CD4-positive, alpha-beta T cell treated with Interleukin-6 for 4 hours (primary cell): ENCODE results near the gene KRTAP9-2.
"Not testable (repeated sequence)": the region's sequence is repeated elsewhere in the genome, so short reads cannot be mapped to it uniquely, and the experiment has no call there.

ENCODE experiments used
- DNase-seq: peaks from one replicate; pipeline ENCODE4 v3.0.0-alpha.2; 2020; ENCODE audit warnings: mixed read lengths

KRTAP9-2 gene

GRCh38 chr17:41226598-41227095, at the start of gene KRTAP9-2:
TSS of gene KRTAP9-2 (plus strand) at chr17:41226648. CDS start at chr17:41226655, 7 bp downstream.
- DNase-seq: not testable (repeated sequence)

- no peak for DNase-seq
Measured at GRCh38 chr17:41176744-41177387, 49.6 kb upstream of the KRTAP9-2 start.

GRCh38 chr17:41177727-41178271, 48.6 kb upstream of the KRTAP9-2 start, which contains the start of gene KRTAP4-2:
TSS of gene KRTAP4-2 (minus strand) at chr17:41178221. CDS start at chr17:41178164, 57 bp downstream.
- no peak for DNase-seq

- no peak for DNase-seq
Measured at GRCh38 chr17:41178341-41178740, 48.1 kb upstream of the KRTAP9-2 start.

GRCh38 chr17:41178843-41179616, 47.4 kb upstream of the KRTAP9-2 start:
- no peak for DNase-seq

GRCh38 chr17:41184480-41184961, 41.9 kb upstream of the KRTAP9-2 start, which contains the start of gene KRTAP4-1:
TSS of gene KRTAP4-1 (minus strand) at chr17:41184911. CDS start at chr17:41184854, 57 bp downstream.
- DNase-seq: no peak

- DNase-seq: no peak
Measured at GRCh38 chr17:41185001-41185400, 41.4 kb upstream of the KRTAP9-2 start.

- DNase-seq: no peak
Measured at GRCh38 chr17:41186872-41187271, 39.6 kb upstream of the KRTAP9-2 start.

GRCh38 chr17:41189837-41190318, 36.6 kb upstream of the KRTAP9-2 start, which contains the start of gene KRTAP9-1:
TSS of gene KRTAP9-1 (plus strand) at chr17:41189887. CDS start at chr17:41189887, 0 bp downstream.
- DNase-seq: not testable (repeated sequence)

GRCh38 chr17:41190328-41190727, 36.1 kb upstream of the KRTAP9-2 start:
- DNase-seq: no peak

- DNase-seq: no peak
Measured at GRCh38 chr17:41196068-41196467, 30.4 kb upstream of the KRTAP9-2 start.

- no peak for DNase-seq
Measured at GRCh38 chr17:41199421-41200078, 26.9 kb upstream of the KRTAP9-2 start.

- DNase-seq: no peak
Measured at GRCh38 chr17:41211845-41212466, 14.5 kb upstream of the KRTAP9-2 start.

GRCh38 chr17:41212524-41213169, 13.8 kb upstream of the KRTAP9-2 start:
- DNase-seq: no peak

- no peak for DNase-seq
Measured at GRCh38 chr17:41215681-41216080, 10.8 kb upstream of the KRTAP9-2 start.

GRCh38 chr17:41223821-41224220, 2.6 kb upstream of the KRTAP9-2 start:
- DNase-seq: no peak

- DNase-seq: no peak
Measured at GRCh38 chr17:41226051-41226450, 397 bp upstream of the KRTAP9-2 start.

GRCh38 chr17:41230094-41230493, 3.6 kb downstream of the KRTAP9-2 start:
- DNase-seq: no peak

- DNase-seq: no peak
Measured at GRCh38 chr17:41231731-41232130, 5.3 kb downstream of the KRTAP9-2 start.

- not testable (repeated sequence) for DNase-seq
Measured at GRCh38 chr17:41232399-41233105, 6.1 kb downstream of the KRTAP9-2 start, which contains the start of gene KRTAP9-3. TSS of gene KRTAP9-3 (plus strand) at chr17:41232449. CDS start at chr17:41232502, 53 bp downstream.

- not testable (repeated sequence) for DNase-seq
Measured at GRCh38 chr17:41237116-41237515, 10.7 kb downstream of the KRTAP9-2 start.
